RWPE2 (cell line): Measurements from ENCODE around the gene LEP.

ENCODE experiments used
- ATAC-seq: fragments of 200-7000 bp; cut with Tn5 transposase; 3 replicates; pipeline ENCODE4 v1.9.1; 2021; ENCODE audit warnings: low read depth
- DNase-seq: peaks from one replicate; pipeline ENCODE4 v3.0.0-alpha.2; 2020; ENCODE audit warnings: low spot score
- H3K27ac ChIP-seq: fragments of 450-650 bp; 2 replicates; pipeline ENCODE4 v1.5.1; 2017; ENCODE audit warnings: mild to moderate bottlenecking; ENCODE audit not compliant: poor library complexity, severe bottlenecking
- H3K27me3 ChIP-seq: fragments of 250-450 bp; sonication (Bioruptor Pico); 2 replicates; pipeline ENCODE4 v1.5.1; 2021; ENCODE audit warnings: mild to moderate bottlenecking, moderate library complexity; ENCODE audit not compliant: insufficient read depth, poor library complexity, severe bottlenecking
- H3K36me3 ChIP-seq: fragments of 250-450 bp; sonication (Bioruptor Pico); 2 replicates; pipeline ENCODE4 v1.5.1; 2020; ENCODE audit warnings: low read depth, mild to moderate bottlenecking, moderate library complexity
- H3K4me1 ChIP-seq: fragments of 250-450 bp; sonication (Bioruptor Pico); 2 replicates; pipeline ENCODE4 v1.5.1; 2021; ENCODE audit warnings: mild to moderate bottlenecking, moderate library complexity; ENCODE audit not compliant: insufficient read depth, poor library complexity, severe bottlenecking
- H3K4me3 ChIP-seq: fragments of 250-450 bp; sonication (Bioruptor Pico); 2 replicates; pipeline ENCODE4 v1.5.1; 2021; ENCODE audit warnings: mild to moderate bottlenecking, moderate library complexity; ENCODE audit not compliant: severe bottlenecking
- H3K9me3 ChIP-seq: fragments of 250-450 bp; sonication (Bioruptor Pico); 2 replicates; pipeline ENCODE4 v1.5.1; 2021; ENCODE audit warnings: mild to moderate bottlenecking, moderate library complexity; ENCODE audit not compliant: severe bottlenecking
- TF ChIP-seq, protein P1 (sequence below): fragments of 450-650 bp; IDR thresholded peaks from one replicate; pipeline ENCODE4 v1.5.1; 2017; ENCODE audit warnings: mild to moderate bottlenecking, moderate library complexity; ENCODE audit not compliant: poor library complexity, severe bottlenecking

The LEP gene

DNA sequence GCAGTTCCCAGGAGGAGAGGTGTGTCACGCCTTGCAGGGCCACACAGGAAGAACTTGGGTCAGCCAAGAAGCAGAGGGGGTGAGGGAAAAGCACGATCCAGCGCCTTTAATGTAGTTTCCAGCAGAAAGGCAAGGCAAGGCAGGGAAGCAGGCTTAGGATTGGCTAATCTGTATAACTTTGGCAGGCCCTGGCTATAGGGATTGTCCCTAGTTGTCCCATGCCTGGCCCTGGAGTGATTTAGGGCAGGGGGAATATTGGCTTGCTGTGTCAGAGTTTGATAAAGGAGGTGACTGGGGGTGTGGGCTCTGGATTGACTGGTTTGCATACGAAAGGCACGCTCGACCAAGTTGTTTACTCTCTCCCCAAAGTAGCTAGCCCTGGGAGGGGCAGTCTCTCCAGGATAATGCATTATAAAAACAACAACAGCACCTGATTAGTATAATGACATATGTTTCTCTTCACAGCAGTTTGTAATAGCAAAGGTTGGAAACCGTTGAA, 58.1 kb downstream of the LEP start:
- DNase-seq (no peak), ATAC-seq (no peak)
- no peaks in the 10 kb centered on the region for H3K27me3 ChIP-seq
- TF ChIP-seq, protein P1, sequence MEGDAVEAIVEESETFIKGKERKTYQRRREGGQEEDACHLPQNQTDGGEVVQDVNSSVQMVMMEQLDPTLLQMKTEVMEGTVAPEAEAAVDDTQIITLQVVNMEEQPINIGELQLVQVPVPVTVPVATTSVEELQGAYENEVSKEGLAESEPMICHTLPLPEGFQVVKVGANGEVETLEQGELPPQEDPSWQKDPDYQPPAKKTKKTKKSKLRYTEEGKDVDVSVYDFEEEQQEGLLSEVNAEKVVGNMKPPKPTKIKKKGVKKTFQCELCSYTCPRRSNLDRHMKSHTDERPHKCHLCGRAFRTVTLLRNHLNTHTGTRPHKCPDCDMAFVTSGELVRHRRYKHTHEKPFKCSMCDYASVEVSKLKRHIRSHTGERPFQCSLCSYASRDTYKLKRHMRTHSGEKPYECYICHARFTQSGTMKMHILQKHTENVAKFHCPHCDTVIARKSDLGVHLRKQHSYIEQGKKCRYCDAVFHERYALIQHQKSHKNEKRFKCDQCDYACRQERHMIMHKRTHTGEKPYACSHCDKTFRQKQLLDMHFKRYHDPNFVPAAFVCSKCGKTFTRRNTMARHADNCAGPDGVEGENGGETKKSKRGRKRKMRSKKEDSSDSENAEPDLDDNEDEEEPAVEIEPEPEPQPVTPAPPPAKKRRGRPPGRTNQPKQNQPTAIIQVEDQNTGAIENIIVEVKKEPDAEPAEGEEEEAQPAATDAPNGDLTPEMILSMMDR = no peak
- no peaks in the 10 kb centered on the region for H3K4me1 ChIP-seq
- no peak overlapping the region for H3K4me3 ChIP-seq
- H3K27ac ChIP-seq = no peak overlapping the region
- no peaks in the 10 kb centered on the region for H3K9me3 ChIP-seq
- H3K36me3 ChIP-seq = 0 out of 2 replicates have a peak, but pooled peaks cover under 1% of the 10 kb centered on the region

DNA sequence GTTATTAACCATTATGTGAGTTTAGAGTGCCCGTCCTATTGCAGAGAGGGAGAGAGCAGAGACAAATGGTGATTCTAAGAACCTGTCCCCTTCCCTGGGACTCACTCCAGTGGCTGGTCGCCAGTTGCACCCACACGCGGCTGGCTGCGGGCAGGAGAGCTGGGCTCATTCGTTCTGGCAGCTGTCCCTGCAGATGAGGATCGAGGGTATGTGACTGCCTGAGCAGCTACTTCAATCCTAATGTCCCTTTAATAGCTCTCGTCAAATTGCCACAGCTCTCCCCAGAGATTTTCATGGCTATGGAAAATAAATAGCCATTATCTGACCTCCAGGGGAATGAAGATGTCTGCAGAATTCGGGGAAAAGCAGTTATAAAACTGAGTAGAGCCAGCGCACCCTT, 61.1 kb downstream of the LEP start:
- no peaks in the 10 kb centered on the region for H3K27me3 ChIP-seq
- no peak overlapping the region for H3K4me3 ChIP-seq
- peaks cover 20% of the 10 kb centered on the region for H3K36me3 ChIP-seq
- H3K9me3 ChIP-seq = no peaks in the 10 kb centered on the region
- DNase-seq (no peak), ATAC-seq (no peak)
- no peaks in the 10 kb centered on the region for H3K4me1 ChIP-seq
- TF ChIP-seq, protein P1 = no peak
- no peak overlapping the region for H3K27ac ChIP-seq

GRCh38 chr7:128303133-128303532, 62.1 kb downstream of the LEP start:
- TF ChIP-seq, protein P1 = no peak
- ATAC-seq (no peak), DNase-seq (no peak)
- no peak overlapping the region for H3K27ac ChIP-seq
- H3K27me3 ChIP-seq = no peaks in the 10 kb centered on the region
- H3K36me3 ChIP-seq = peaks cover 30% of the 10 kb centered on the region
- H3K9me3 ChIP-seq = no peaks in the 10 kb centered on the region
- no peaks in the 10 kb centered on the region for H3K4me1 ChIP-seq
- H3K4me3 ChIP-seq = no peak overlapping the region

GRCh38 chr7:128303643-128304042, 62.6 kb downstream of the LEP start:
- no peak for DNase-seq
- TF ChIP-seq, protein P1 = no peak
- Histone ChIP-seq H3K4me1 (no peaks in the 10 kb centered on the region), H3K4me3 (no peak overlapping the region), H3K27me3 (no peaks in the 10 kb centered on the region), H3K9me3 (no peaks in the 10 kb centered on the region), H3K36me3 (peaks cover 35% of the 10 kb centered on the region), H3K27ac (no peak overlapping the region)
- no peak for ATAC-seq

DNA sequence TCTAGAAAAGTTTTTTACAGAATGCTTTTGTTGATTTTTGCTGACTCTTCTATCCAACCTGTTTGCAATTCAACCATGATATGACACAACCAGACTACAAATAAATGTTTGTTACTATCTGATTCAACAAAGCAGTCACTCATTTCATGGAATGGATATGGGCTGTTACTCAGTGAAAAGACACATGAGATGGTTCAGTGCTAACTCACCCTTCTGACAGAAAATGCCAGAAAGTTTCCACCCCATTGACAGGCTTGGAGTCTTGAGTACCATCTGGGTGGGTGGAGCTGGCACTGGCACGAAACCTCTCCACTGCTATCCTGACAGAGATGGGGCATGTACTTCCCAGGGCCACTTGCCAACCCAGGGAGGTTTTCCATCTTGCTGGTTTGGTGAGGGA, 63.1 kb downstream of the LEP start:
- ATAC-seq (no peak), DNase-seq (no peak)
- Histone ChIP-seq H3K4me3 (no peak overlapping the region), H3K9me3 (no peaks in the 10 kb centered on the region), H3K27ac (no peak overlapping the region), H3K27me3 (no peaks in the 10 kb centered on the region), H3K4me1 (no peaks in the 10 kb centered on the region), H3K36me3 (peaks cover 35% of the 10 kb centered on the region)
- TF ChIP-seq, protein P1 = no peak
